RWPE2 (cell line): ENCODE data around the gene PRKAG2.

Experiments used
- ATAC-seq: fragments of 200-7000 bp; cut with Tn5 transposase; 3 replicates; pipeline ENCODE4 v1.9.1; 2021; ENCODE audit warnings: low read depth
- DNase-seq: peaks from one replicate; pipeline ENCODE4 v3.0.0-alpha.2; 2020; ENCODE audit warnings: low spot score
- H3K27ac ChIP-seq: fragments of 450-650 bp; 2 replicates; pipeline ENCODE4 v1.5.1; 2017; ENCODE audit warnings: mild to moderate bottlenecking; ENCODE audit not compliant: poor library complexity, severe bottlenecking
- H3K27me3 ChIP-seq: fragments of 250-450 bp; sonication (Bioruptor Pico); 2 replicates; pipeline ENCODE4 v1.5.1; 2021; ENCODE audit warnings: mild to moderate bottlenecking, moderate library complexity; ENCODE audit not compliant: insufficient read depth, poor library complexity, severe bottlenecking
- H3K36me3 ChIP-seq: fragments of 250-450 bp; sonication (Bioruptor Pico); 2 replicates; pipeline ENCODE4 v1.5.1; 2020; ENCODE audit warnings: low read depth, mild to moderate bottlenecking, moderate library complexity
- H3K4me1 ChIP-seq: fragments of 250-450 bp; sonication (Bioruptor Pico); 2 replicates; pipeline ENCODE4 v1.5.1; 2021; ENCODE audit warnings: mild to moderate bottlenecking, moderate library complexity; ENCODE audit not compliant: insufficient read depth, poor library complexity, severe bottlenecking
- H3K4me3 ChIP-seq: fragments of 250-450 bp; sonication (Bioruptor Pico); 2 replicates; pipeline ENCODE4 v1.5.1; 2021; ENCODE audit warnings: mild to moderate bottlenecking, moderate library complexity; ENCODE audit not compliant: severe bottlenecking
- H3K9me3 ChIP-seq: fragments of 250-450 bp; sonication (Bioruptor Pico); 2 replicates; pipeline ENCODE4 v1.5.1; 2021; ENCODE audit warnings: mild to moderate bottlenecking, moderate library complexity; ENCODE audit not compliant: severe bottlenecking
- TF ChIP-seq, protein P1 (sequence below): fragments of 450-650 bp; IDR thresholded peaks from one replicate; pipeline ENCODE4 v1.5.1; 2017; ENCODE audit warnings: mild to moderate bottlenecking, moderate library complexity; ENCODE audit not compliant: poor library complexity, severe bottlenecking

Gene PRKAG2

DNA sequence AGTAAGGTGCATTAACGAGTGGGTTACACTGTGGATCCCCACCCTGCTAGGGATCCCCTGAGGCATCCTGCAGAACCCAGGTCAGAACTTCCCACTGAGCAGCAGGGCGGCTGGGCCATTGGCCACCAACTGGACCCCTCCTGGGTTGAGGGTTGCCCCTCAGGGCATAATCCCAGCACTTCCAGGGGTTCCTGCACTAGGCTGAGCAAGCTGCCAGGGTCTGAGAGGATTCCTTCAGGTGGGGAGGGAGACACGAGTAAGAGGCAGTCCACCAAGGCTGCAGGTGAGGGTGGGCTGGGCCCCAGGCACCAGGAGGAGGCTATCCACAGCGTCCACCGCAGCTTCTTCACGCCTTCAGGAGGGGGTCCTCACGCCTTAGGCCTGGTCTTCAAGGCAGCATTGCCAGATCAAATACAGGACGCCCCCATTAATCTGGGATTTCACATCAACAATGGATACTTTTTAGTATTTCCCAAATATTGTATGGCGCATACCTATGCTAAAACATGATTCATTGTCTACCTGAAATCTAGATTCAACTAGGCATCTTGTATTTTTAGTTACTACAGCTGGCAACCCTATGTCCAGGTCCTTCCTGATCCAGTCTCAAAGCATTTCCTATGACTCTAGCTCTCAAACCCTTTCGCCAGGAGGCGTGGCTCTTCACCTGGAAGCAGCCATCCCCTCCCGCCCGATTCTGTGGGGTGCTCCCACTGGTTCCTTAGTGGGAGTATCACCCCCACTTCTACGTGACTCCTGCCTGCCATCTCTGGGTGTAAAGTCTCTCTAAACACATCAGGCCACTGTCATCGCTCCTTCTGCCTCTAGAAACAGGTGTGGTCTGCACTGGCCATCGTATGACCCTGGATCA, 4.1 kb downstream of the PRKAG2 start:
- H3K27me3 ChIP-seq: peaks cover 23% of the 10 kb centered on the region
- no peaks in the 10 kb centered on the region for H3K9me3 ChIP-seq
- DNase-seq: no peak
- no peak overlapping the region for H3K27ac ChIP-seq
- no peak overlapping the region for H3K4me3 ChIP-seq
- no peak for ATAC-seq
- TF ChIP-seq, protein P1, sequence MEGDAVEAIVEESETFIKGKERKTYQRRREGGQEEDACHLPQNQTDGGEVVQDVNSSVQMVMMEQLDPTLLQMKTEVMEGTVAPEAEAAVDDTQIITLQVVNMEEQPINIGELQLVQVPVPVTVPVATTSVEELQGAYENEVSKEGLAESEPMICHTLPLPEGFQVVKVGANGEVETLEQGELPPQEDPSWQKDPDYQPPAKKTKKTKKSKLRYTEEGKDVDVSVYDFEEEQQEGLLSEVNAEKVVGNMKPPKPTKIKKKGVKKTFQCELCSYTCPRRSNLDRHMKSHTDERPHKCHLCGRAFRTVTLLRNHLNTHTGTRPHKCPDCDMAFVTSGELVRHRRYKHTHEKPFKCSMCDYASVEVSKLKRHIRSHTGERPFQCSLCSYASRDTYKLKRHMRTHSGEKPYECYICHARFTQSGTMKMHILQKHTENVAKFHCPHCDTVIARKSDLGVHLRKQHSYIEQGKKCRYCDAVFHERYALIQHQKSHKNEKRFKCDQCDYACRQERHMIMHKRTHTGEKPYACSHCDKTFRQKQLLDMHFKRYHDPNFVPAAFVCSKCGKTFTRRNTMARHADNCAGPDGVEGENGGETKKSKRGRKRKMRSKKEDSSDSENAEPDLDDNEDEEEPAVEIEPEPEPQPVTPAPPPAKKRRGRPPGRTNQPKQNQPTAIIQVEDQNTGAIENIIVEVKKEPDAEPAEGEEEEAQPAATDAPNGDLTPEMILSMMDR: no peak
- no peaks in the 10 kb centered on the region for H3K4me1 ChIP-seq
- H3K36me3 ChIP-seq: no peaks in the 10 kb centered on the region

DNA sequence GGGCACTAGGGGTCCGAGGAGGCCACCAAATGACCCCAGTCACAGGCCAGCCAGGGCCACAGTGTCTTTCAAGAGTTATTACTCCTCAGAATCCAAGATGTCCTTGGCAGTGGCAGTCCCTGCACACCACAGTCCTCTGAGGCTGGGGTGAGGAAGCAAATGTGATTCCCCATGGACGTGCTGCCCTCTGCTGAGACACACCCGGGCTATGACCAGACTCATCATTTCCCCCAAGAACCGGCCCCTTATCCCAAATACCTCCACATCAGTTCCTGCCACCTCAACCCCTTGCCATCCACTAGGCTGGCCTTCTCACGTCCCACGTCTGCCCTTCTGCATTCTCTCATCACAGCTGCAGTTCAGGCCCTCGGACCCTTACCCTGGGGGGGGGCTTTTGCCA, 5.0 kb downstream of the PRKAG2 start:
- DNase-seq (no peak), ATAC-seq (no peak)
- Histone ChIP-seq H3K27me3 (peaks cover 22% of the 10 kb centered on the region), H3K4me3 (no peak overlapping the region), H3K4me1 (no peaks in the 10 kb centered on the region), H3K27ac (no peak overlapping the region), H3K36me3 (no peaks in the 10 kb centered on the region), H3K9me3 (no peaks in the 10 kb centered on the region)
- TF ChIP-seq, protein P1: no peak

DNA sequence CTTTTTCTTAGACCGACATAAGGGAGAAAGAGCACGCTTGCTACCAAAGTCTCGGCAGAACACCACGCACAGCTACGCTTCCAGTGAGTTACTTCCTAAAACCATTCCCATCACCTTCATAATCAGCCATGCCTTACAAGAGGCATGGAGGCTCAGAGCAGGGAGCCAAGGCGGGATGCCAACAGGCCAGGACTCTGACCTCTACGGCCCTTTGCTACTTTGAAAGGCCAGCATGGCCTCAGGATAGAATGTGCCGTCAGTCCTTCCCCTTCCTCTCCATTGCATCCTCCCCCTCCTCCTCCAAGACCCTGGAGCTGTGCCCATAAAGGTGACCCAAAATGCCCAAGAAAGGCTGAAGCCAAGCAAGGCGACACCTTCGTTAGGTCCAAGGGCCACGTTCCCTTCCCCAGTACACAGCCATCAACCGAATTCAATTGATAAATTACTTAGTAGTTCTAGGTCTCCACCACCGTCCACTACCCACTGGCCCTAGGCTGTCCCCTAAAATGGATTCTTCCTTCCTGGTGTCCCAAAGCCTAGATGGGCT, 5.7 kb downstream of the PRKAG2 start:
- DNase-seq (no peak), ATAC-seq (no peak)
- Histone ChIP-seq H3K27me3 (peaks cover 15% of the 10 kb centered on the region), H3K4me1 (no peaks in the 10 kb centered on the region), H3K27ac (no peak overlapping the region), H3K9me3 (no peaks in the 10 kb centered on the region), H3K36me3 (no peaks in the 10 kb centered on the region), H3K4me3 (no peak overlapping the region)
- TF ChIP-seq, protein P1: no peak

DNA sequence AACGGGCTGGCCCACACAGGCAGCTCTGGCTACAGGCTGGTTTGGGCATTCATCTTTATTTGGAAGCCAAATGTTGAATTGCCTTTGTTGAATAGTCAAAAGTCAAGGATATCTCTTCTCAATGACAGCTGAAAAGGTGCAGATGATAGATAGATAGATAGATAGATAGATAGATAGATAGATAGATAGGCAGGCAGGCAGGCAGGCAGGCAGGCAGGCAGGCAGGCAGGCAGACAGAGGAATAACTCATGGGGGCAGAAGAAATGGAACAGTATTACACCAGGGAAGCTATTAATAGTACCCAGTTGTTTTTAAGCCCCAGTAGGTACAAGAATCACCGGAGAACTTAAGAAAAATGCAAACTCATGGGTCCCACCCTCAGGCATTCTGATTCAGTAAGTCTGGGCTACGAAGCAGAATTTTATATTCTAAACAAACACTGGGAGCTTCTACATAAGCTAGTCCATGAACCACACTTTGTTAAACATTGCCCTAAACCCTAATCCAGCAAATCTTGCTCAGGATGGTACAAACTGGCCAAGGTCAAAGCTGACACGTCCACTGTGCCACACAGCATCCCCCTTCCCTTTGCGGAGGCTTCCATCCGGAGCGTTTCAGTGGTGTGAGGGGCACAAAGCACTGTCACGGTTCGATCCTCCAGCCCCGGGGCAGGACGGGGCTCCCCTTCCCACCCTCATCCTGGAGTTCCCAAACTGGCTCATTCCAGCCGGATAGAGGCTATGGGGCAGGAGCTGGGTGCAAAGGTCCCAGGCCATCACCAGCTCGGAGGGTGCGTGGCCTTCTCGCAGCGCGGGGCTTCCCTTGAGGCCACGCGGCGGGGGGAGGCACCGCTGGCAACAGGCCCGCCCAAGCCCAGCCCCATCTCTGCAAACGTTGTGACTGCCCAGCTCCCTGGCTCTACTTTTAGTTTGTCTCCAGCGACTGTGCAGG, 6.7 kb downstream of the PRKAG2 start:
- H3K4me1 ChIP-seq: no peaks in the 10 kb centered on the region
- H3K4me3 ChIP-seq: no peak overlapping the region
- H3K36me3 ChIP-seq: no peaks in the 10 kb centered on the region
- no peaks in the 10 kb centered on the region for H3K9me3 ChIP-seq
- H3K27me3 ChIP-seq: peaks cover 7% of the 10 kb centered on the region
- ATAC-seq: no peak
- DNase-seq: no peak
- TF ChIP-seq, protein P1: no peak
- no peak overlapping the region for H3K27ac ChIP-seq
